Epithelial cell of esophagus (primary cell): ENCODE results near the gene LRRIQ4.

ENCODE experiments used
- DNase-seq: peaks from one replicate; pipeline ENCODE4 v3.0.0; 2010; ENCODE audit warnings: low read depth
- H3K4me3 ChIP-seq: 2 replicates; pipeline ENCODE4 v1.5.1; 2011; ENCODE audit warnings: mild to moderate bottlenecking, low read length, control low read depth
- TF ChIP-seq, protein P1 (sequence below): IDR thresholded peaks from 2 replicates; pipeline ENCODE4 v1.5.1; 2011; ENCODE audit warnings: low read depth, mild to moderate bottlenecking, low read length, control low read depth, inconsistent platforms; ENCODE audit not compliant: insufficient read depth; ENCODE audit errors: missing control alignments

Gene LRRIQ4

DNA sequence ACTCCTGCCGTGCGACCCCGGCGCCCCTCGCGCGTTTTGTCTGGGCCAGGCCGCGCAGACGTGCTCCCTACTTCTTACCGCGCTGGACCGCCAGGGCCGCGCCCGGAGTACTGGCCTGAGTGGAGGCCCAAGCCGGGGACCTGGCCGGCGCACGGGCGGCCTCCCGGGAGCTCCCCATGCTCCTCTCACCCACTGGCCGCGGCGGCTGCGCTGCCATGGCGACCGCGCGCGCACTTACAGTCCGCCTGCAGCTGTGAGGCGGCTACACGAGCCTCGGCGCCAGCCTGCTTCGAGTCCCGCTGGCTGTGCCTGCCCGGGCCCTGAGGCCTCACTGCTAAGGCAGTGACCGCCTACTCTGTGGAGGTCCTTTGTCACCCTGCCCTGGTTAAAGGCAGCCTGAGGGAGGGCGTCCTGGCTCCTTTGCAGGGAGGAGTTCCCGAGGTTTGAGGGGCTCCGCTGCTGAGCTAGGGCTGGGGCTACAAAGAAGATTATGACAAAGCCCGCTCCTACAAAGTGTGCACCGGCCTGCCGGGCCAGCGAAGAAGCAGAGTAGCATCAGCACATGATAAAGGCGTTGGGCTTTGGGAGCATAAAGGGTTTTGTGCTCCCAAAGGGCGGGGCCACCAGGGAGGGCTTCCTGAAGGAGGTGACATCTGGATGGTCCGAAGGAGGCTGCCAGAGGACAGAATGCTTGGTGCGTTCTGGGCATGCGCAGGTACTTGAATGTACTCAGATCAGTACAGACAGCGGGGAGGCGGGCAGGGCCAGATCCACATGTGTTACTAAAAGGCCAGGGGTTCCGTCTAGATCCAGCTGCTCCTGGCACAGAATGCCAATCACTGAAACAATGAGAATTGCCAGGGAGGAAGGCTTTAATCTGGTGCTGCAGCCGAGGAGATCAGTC, at the start of gene LRRIQ4, which contains the start of gene LRRC34:
TSS of gene LRRIQ4 (plus strand) at position 539 of the 904 bp plus-strand sequence. CDS start 9,052 bp downstream, outside the sequence.
TSS of gene LRRC34 (minus strand) at position 573 of the 904 bp plus-strand sequence. CDS start at position 217, 356 bp downstream.
- peak; percentile 62 for DNase-seq
- H3K4me3 ChIP-seq = peak within 1 kb of the TSS; percentile 46
- TF ChIP-seq, protein P1, sequence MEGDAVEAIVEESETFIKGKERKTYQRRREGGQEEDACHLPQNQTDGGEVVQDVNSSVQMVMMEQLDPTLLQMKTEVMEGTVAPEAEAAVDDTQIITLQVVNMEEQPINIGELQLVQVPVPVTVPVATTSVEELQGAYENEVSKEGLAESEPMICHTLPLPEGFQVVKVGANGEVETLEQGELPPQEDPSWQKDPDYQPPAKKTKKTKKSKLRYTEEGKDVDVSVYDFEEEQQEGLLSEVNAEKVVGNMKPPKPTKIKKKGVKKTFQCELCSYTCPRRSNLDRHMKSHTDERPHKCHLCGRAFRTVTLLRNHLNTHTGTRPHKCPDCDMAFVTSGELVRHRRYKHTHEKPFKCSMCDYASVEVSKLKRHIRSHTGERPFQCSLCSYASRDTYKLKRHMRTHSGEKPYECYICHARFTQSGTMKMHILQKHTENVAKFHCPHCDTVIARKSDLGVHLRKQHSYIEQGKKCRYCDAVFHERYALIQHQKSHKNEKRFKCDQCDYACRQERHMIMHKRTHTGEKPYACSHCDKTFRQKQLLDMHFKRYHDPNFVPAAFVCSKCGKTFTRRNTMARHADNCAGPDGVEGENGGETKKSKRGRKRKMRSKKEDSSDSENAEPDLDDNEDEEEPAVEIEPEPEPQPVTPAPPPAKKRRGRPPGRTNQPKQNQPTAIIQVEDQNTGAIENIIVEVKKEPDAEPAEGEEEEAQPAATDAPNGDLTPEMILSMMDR = no peak

DNA sequence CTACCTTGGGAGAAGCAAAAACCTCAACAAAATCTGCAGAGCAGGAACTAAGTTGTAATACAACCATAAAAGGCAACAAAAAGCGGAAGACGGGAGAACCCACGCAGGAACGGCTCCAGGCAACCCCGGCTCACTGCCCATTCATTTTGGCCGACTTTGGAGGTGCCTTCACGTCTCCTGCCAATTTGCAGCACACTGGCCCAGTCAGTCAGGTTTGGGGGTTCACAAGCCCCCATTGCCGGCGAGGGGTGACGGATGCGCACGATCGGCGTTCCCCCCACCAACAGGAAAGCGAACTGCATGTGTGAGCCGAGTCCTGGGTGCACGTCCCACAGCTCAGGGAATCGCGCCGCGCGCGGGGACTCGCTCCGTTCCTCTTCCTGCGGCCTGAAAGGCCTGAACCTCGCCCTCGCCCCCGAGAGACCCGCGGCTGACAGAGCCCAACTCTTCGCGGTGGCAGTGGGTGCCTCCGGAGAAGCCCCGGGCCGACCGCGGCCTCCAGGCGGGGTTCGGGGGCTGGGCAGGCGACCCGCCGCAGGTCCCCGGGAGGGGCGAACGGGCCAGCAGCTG, 48.3 kb upstream of the LRRIQ4 start:
- peak overlapping the region; percentile 88 for H3K4me3 ChIP-seq
- DNase-seq = peak; percentile 44
- TF ChIP-seq, protein P1 = no peak

DNA sequence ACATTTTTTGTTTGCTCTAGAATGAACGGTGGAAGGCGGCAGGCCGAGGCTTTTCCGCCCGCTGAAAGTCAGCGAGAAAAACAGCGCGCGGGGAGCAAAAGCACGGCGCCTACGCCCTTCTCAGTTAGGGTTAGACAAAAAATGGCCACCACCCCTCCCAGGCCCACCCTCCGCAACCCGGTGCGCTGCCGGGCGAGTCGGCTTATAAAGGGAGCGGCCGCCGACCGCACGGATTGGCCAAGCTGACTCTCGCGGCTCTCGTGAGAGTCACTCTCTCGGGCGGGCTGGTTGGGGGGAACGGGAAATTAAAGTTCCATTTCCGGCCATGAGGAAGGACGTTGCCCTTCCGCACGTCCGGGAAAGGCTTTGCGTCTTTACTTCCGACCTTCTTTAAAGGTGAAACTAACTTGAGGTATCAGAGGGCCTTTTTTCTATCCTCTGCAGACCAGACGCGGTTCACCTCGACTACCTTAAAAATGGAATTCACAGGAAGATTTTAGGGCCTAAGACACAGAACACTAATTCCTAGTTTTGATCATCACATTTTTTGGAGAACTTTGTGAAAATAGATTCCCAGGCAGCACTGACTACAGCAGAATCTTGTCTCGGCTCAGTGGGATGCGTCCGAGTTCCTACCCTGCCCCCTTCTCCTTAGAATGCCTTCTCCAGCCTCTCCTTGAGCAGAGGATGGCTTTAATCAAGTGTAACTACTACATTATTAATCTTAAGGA, 47.6 kb upstream of the LRRIQ4 start, which contains the start of gene TERC:
TSS of gene TERC (minus strand) at position 179 of the 731 bp plus-strand sequence.
- peak; percentile 90 for DNase-seq
- peak within 1 kb of the TSS; percentile 88 for H3K4me3 ChIP-seq
- TF ChIP-seq, protein P1 = no peak

DNA sequence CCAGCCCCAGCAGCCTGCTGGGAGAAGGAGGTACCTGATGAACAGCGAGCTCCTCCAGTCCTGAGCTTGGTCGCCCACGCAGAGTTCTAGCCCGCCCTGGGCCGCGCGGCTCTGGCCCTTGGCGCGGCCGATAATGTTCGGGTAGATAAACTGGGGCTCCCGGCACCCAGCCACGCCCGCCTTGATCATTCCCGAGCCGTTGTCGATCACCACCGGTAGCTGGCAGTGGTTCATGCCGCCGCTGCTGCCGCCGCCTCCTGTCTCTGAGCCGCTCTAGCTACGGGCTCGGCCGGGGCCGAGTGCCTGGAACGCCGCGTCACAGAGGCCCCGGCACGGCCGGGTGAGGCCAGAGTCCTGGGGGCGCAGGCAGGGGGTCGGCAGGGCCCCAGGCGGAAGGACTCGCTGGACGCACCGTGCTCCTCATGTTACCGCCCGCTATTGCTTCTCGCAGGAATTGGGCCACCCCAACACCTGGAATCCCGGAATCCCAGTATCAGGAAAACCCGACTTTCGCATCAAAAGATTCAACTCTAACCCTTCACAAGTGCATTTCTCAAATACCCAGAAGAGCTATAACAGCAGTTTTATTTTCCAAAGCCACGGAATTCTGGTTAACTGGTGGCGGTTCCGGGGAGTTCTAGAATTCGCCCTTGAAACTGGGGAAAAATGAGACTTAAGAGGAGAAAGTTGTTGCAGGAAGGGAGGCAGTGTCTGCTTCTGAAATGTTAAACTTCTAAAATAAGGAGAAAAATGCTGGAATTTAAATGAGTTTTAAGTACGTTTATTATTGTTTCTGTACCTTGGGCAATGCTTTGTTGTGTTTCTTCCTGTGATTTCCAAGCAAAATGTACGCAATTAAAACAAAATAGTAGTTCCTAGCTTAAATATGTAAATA, 43.1 kb upstream of the LRRIQ4 start, which contains the start of gene ACTRT3:
TSS of gene ACTRT3 (minus strand) at position 275 of the 895 bp plus-strand sequence. CDS start at position 234, 41 bp downstream.
- H3K4me3 ChIP-seq = peak within 1 kb of the TSS; percentile 94
- peak; percentile 79 for DNase-seq
- TF ChIP-seq, protein P1 = peak; percentile 23

DNA sequence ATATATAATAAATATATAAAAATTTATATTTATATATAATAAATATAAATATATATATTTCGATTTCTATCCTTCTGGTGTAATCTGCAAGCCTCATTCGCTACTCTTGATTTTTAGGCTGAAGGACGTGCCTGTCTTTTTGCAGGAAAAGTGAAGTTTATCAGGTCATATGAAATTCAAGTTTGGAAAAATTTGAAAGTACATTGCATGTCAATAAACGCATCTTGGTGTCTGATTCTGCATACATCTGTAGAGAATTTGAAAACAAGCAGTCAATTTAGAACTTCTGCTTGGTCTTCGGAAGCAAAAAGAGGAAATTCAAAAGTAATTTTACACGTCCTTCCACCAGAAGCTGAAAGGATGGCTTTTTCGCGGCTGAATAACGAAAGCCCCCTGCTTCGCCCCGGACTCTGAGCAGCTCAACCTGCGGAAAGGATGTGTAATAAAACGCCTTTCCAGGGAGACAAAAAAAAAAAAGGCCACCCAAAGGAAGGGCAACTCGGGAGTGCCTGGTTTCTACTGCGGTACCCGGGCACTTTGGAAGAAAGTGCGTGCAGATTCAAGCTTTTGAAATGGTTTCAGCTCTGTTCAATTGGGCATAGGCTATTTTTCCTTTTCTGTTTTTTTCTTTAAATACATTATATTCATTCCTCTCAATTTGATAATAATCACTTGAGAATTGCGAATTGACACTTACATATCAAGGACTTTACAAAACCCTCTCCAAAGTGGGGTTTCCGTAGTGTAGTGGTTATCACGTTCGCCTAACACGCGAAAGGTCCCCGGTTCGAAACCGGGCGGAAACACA, 41.0 kb upstream of the LRRIQ4 start:
- H3K4me3 ChIP-seq = peak overlapping the region; percentile 94
- TF ChIP-seq, protein P1 = no peak
- peak; percentile 60 for DNase-seq
